ENCODE results near the gene ZBBX. TPM values are rescaled to one million over a fixed set of nuclear protein-coding genes. Genes with fewer than 3 reads are reported as not detected.
A peak's percentile ranks its signal among the peaks of the same experiment; 100 is the strongest.

The ZBBX gene
- total RNA-seq, 3 donors from 2014 or later = not detected

- ATAC-seq = no peak
- DNase-seq = no peak
- no peak overlapping the region for H3K4me3 ChIP-seq
- H3K9me3 ChIP-seq = no peaks in the 10 kb centered on the region
- intact Hi-C loops (cut with DNase I, micrococcal nuclease) = no loop called here
- no peaks in the 10 kb centered on the region for H3K36me3 ChIP-seq (ENCODE audit: low read depth)
- TF ChIP-seq, protein P1, sequence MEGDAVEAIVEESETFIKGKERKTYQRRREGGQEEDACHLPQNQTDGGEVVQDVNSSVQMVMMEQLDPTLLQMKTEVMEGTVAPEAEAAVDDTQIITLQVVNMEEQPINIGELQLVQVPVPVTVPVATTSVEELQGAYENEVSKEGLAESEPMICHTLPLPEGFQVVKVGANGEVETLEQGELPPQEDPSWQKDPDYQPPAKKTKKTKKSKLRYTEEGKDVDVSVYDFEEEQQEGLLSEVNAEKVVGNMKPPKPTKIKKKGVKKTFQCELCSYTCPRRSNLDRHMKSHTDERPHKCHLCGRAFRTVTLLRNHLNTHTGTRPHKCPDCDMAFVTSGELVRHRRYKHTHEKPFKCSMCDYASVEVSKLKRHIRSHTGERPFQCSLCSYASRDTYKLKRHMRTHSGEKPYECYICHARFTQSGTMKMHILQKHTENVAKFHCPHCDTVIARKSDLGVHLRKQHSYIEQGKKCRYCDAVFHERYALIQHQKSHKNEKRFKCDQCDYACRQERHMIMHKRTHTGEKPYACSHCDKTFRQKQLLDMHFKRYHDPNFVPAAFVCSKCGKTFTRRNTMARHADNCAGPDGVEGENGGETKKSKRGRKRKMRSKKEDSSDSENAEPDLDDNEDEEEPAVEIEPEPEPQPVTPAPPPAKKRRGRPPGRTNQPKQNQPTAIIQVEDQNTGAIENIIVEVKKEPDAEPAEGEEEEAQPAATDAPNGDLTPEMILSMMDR (IDR thresholded peaks at IDR 0.05) = no peak
- no peaks in the 10 kb centered on the region for H3K4me1 ChIP-seq (ENCODE audit: low read depth)
These were observed 16.0 kb upstream of the ZBBX start for GRCh38 chr3:167396075-167396474.

- intact Hi-C loops (cut with DNase I, micrococcal nuclease) = no loop called here
- H3K4me3 ChIP-seq = no peak overlapping the region
- H3K4me1 ChIP-seq (ENCODE audit: low read depth) = no peaks in the 10 kb centered on the region
- no peak for DNase-seq
- no peaks in the 10 kb centered on the region for H3K9me3 ChIP-seq
- TF ChIP-seq, protein P1 (IDR thresholded peaks at IDR 0.05) = no peak
- no peaks in the 10 kb centered on the region for H3K36me3 ChIP-seq (ENCODE audit: low read depth)
- no peak for ATAC-seq
These were observed 13.9 kb upstream of the ZBBX start for GRCh38 chr3:167394003-167394402.

GRCh38 chr3:167382155-167382554, 2.1 kb upstream of the ZBBX start:
- DNase-seq (no peak), ATAC-seq (no peak)
- no peak overlapping the region for H3K4me3 ChIP-seq
- H3K36me3 ChIP-seq (ENCODE audit: low read depth) = no peaks in the 10 kb centered on the region
- TF ChIP-seq, protein P1 (IDR thresholded peaks at IDR 0.05) = no peak
- H3K4me1 ChIP-seq (ENCODE audit: low read depth) = no peaks in the 10 kb centered on the region
- no peaks in the 10 kb centered on the region for H3K9me3 ChIP-seq
- intact Hi-C loops (cut with DNase I, micrococcal nuclease) = loop anchor here in 1 of 2 donors (5.0 kb wide), 1 partner anchor 500 kb away; no protein-coding TSS in a partner anchor

DNA sequence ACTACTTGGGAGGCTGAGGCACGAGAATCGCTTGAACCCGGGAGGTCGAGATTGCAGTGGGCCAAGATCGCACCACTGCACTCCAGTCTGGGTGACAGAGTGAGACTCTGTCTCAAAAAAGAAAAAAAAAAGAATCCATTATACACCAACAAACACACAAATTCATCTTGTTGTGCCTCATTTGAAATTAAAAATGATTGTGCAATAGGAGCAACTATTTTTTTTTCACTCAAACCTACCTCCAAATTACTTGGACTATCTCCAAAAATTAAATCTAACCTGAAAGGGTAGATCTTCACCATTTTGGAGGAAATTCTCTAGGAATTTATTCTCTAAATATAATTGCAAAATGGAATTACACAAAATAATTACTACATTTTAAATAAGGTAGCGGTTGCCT, 4.6 kb downstream of the ZBBX start:
- intact Hi-C loops (cut with DNase I, micrococcal nuclease) = no loop called here
- no peaks in the 10 kb centered on the region for H3K9me3 ChIP-seq
- ATAC-seq (no peak), DNase-seq (no peak)
- TF ChIP-seq, protein P1 (IDR thresholded peaks at IDR 0.05) = no peak
- H3K4me3 ChIP-seq = no peak overlapping the region
- no peaks in the 10 kb centered on the region for H3K36me3 ChIP-seq (ENCODE audit: low read depth)
- no peaks in the 10 kb centered on the region for H3K4me1 ChIP-seq (ENCODE audit: low read depth)

DNA sequence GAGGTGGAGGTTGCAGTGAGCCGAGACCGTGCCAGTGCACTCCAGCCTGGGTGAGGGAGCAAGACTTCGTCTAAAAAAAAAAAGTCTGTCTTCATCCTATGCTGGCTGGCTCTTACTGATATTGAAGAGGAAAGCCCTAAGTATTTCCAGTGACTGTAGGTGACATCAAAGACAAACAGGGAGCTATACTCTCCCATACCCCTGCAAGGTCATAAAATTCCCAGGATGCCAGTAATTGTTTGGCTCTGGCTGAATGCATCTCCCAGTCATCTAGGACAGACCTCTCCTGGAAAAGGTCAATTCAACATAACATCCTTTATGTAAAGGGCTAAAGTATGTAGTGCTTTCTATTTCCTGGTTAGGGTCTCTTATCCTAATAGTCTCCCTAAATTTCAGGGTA, 8.0 kb downstream of the ZBBX start:
- H3K4me1 ChIP-seq (ENCODE audit: low read depth) = no peaks in the 10 kb centered on the region
- ATAC-seq (no peak), DNase-seq (peak in 1 of 3 donors; percentile 12)
- intact Hi-C loops (cut with DNase I, micrococcal nuclease) = no loop called here
- H3K4me3 ChIP-seq = no peak overlapping the region
- TF ChIP-seq, protein P1 (IDR thresholded peaks at IDR 0.05) = no peak
- H3K9me3 ChIP-seq = no peaks in the 10 kb centered on the region
- no peaks in the 10 kb centered on the region for H3K36me3 ChIP-seq (ENCODE audit: low read depth)

- Histone ChIP-seq H3K9me3 (no peaks in the 10 kb centered on the region), H3K4me3 (no peak overlapping the region), H3K36me3 (ENCODE audit: low read depth) (no peaks in the 10 kb centered on the region), H3K4me1 (ENCODE audit: low read depth) (no peaks in the 10 kb centered on the region)
- ATAC-seq (no peak), DNase-seq (no peak)
- TF ChIP-seq, protein P1 (IDR thresholded peaks at IDR 0.05) = no peak
- intact Hi-C loops (cut with DNase I, micrococcal nuclease) = no loop called here
These were observed 18.1 kb downstream of the ZBBX start for GRCh38 chr3:167361948-167362347.
